Measurements from ENCODE around the gene AMPD3. TPM values are rescaled to one million over a fixed set of nuclear protein-coding genes. Genes with fewer than 3 reads are reported as not detected.

Gene AMPD3
- total and polyA plus RNA-seq, 12 donors: 0.59 to 8.7 (median 2.4) TPM

GRCh38 chr11:10407749-10408685 lies 47.0 kb upstream of the AMPD3 start:
- WGBS, 2 donors: 75 to 78% methylated on average over 13 of the region's 13 CpGs
- peaks cover 0 to 19% (median 13%) of the 10 kb centered on the region in 9 donors for H3K4me1 ChIP-seq

GRCh38 chr11:10409207-10409661 lies 45.8 kb upstream of the AMPD3 start:
- intact Hi-C loops (cut with DNase I): loop anchor here in 8 of 10 donors (5.0 to 10.0 kb wide), 5 partner anchors 103 to 248 kb away; no protein-coding TSS in a partner anchor
- DNase-seq (no peak), ATAC-seq (peak in 1 of 8 donors; percentile 64)
- no peaks in the 10 kb centered on the region for H3K9me3 ChIP-seq
- H3K36me3 ChIP-seq: no peaks in the 10 kb centered on the region
- 51% methylated on average over 3 of the region's 3 CpGs for WGBS, 2 donors
- peaks cover 0 to 28% (median 16%) of the 10 kb centered on the region in 9 donors for H3K4me1 ChIP-seq
- H3K4me3 ChIP-seq: no peak overlapping the region
- TF ChIP-seq CTCF (IDR thresholded peaks at IDR 0.05): no peak
- no peak overlapping the region for H3K27ac ChIP-seq
- H3K27me3 ChIP-seq: no peaks in the 10 kb centered on the region

More at GRCh38 chr11:10407749-10408685, 47.0 kb upstream of the AMPD3 start:
- peak in 1 of 2 donors; percentile 24 for DNase-seq
- Histone ChIP-seq H3K27me3 (no peaks in the 10 kb centered on the region), H3K27ac (no peak overlapping the region), H3K9me3 (no peaks in the 10 kb centered on the region), H3K36me3 (no peaks in the 10 kb centered on the region), H3K4me3 (no peak overlapping the region)
- peak in 5 of 8 donors; percentile 11 to 63 (median 47) for ATAC-seq
- TF ChIP-seq CTCF (IDR thresholded peaks at IDR 0.05): no peak
- intact Hi-C loops (cut with DNase I): loop anchor here in 9 of 10 donors (2.0 to 10.0 kb wide), 8 partner anchors 104 to 329 kb away; no protein-coding TSS in a partner anchor

DNA sequence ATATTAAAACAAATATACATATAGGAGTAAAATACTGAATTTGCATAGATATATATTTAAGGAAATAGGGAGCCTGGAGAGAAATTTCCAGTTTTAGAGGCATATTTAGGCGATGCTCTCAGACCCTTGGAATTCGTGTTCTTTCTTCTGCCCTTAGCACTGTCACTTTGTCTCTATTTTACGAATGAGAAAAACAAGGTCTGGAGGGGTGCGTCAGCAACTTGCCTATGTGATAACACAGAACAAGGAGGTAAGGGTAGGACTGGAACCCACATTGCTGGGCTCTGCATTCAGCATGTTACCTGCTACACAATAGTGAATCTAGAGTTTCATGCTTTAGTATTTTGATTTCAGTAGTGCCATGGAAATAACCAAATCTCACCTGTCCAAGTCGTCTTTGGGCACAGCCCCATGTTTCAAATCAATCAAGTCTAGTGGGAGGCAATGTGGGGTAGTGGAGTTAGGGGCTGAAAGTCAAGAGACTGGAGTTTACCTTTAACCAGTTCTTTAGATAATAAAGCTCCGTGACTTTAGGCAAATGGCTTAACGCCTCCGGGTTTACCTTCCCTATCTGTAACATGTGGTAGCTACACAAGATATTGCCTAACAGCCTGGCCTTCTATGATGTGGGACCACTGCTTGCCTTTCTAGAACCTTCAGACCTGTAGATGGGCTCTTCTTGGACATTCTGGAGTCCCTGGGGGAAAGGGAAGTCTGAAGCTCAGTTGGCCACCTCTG lies 44.8 kb upstream of the AMPD3 start:
- H3K4me3 ChIP-seq: no peak overlapping the region
- no peak for TF ChIP-seq CTCF (IDR thresholded peaks at IDR 0.05)

DNA sequence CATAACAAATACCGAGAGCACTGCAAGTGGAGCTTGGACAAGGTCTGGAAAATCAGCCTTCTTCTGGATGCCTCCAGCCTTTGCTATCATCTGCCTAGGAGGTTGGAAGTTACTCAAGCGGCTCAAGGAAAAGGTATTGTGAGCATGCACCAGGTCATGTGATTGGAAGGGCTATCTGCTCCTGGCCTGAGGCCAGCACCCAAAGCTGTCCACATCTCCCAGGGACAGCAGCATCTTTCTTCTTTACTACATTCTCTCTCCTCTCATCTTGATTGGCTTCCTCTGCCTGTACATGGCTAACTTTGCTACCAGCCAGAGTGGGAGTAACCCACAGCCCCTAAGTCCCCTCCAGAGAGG lies 44.2 kb upstream of the AMPD3 start:
- no peaks in the 10 kb centered on the region for H3K9me3 ChIP-seq
- TF ChIP-seq CTCF (IDR thresholded peaks at IDR 0.05): no peak
- no peak overlapping the region for H3K27ac ChIP-seq
- H3K4me3 ChIP-seq: no peak overlapping the region
- DNase-seq (no peak), ATAC-seq (no peak)
- H3K27me3 ChIP-seq: no peaks in the 10 kb centered on the region
- 82 to 84% methylated on average over 2 of the region's 2 CpGs for WGBS, 2 donors
- intact Hi-C loops (cut with DNase I): loop anchor here in 2 of 10 donors (5.0 kb wide), 3 partner anchors 241 to 326 kb away; no protein-coding TSS in a partner anchor
- H3K4me1 ChIP-seq: peaks cover 0 to 43% (median 14%) of the 10 kb centered on the region in 9 donors
- no peaks in the 10 kb centered on the region for H3K36me3 ChIP-seq

More for the DNA sequence above, 44.8 kb upstream of the AMPD3 start:
- Histone ChIP-seq H3K36me3 (no peaks in the 10 kb centered on the region), H3K27me3 (no peaks in the 10 kb centered on the region), H3K27ac (no peak overlapping the region), H3K9me3 (no peaks in the 10 kb centered on the region), H3K4me1 (peaks cover 0 to 38% (median 17%) of the 10 kb centered on the region in 9 donors)
- ATAC-seq: no peak
- DNase-seq: no peak
- intact Hi-C loops (cut with DNase I): loop anchor here in 2 of 10 donors (5.0 kb wide), 3 partner anchors 242 to 327 kb away; no protein-coding TSS in a partner anchor
- WGBS, 2 donors: 86 to 93% methylated on average over 8 of the region's 8 CpGs
